ENCODE data around the gene INHBB. TPM values are rescaled to one million over a fixed set of nuclear protein-coding genes. Genes with fewer than 3 reads are reported as not detected.
"Not testable (repeated sequence)": the region's sequence is repeated elsewhere in the genome, so short reads cannot be mapped to it uniquely, and the experiment has no call there.

INHBB gene
- total RNA-seq, 1 donor from 2014 or later, result 0.50 TPM

GRCh38 chr2:120385355-120386127, 39.6 kb downstream of the INHBB start:
- DNase-seq (ENCODE audit: low read depth), result no peak
- H3K4me3 ChIP-seq (ENCODE audit: low read depth, low read length), result no peak overlapping the region

GRCh38 chr2:120388222-120389035, 42.5 kb downstream of the INHBB start:
- Histone ChIP-seq H3K4me3 (ENCODE audit: low read depth, low read length) (no peak overlapping the region), H3K36me3 (ENCODE audit: control insufficient read depth, insufficient read depth, low read length) (no peaks in the 10 kb centered on the region), H3K27me3 (ENCODE audit: control insufficient read depth, insufficient read depth, low read length) (peaks cover 15% of the 10 kb centered on the region)
- DNase-seq (ENCODE audit: low read depth), result no peak
- TF ChIP-seq CTCF (IDR thresholded peaks at IDR 0.05; ENCODE audit: insufficient read depth, low read length, poor library complexity, severe bottlenecking), result no peak

More at GRCh38 chr2:120385355-120386127, 39.6 kb downstream of the INHBB start:
- peaks cover 17% of the 10 kb centered on the region for H3K27me3 ChIP-seq (ENCODE audit: control insufficient read depth, insufficient read depth, low read length)
- no peak for TF ChIP-seq CTCF (IDR thresholded peaks at IDR 0.05; ENCODE audit: insufficient read depth, low read length, poor library complexity, severe bottlenecking)
- H3K36me3 ChIP-seq (ENCODE audit: control insufficient read depth, insufficient read depth, low read length), result no peaks in the 10 kb centered on the region

GRCh38 chr2:120389036-120389391, 43.1 kb downstream of the INHBB start:
- no peak for DNase-seq (ENCODE audit: low read depth)
- Histone ChIP-seq H3K36me3 (ENCODE audit: control insufficient read depth, insufficient read depth, low read length) (no peaks in the 10 kb centered on the region), H3K4me3 (ENCODE audit: low read depth, low read length) (no peak overlapping the region), H3K27me3 (ENCODE audit: control insufficient read depth, insufficient read depth, low read length) (peaks cover 15% of the 10 kb centered on the region)
- TF ChIP-seq CTCF (IDR thresholded peaks at IDR 0.05; ENCODE audit: insufficient read depth, low read length, poor library complexity, severe bottlenecking), result no peak

- no peak for TF ChIP-seq CTCF (IDR thresholded peaks at IDR 0.05; ENCODE audit: insufficient read depth, low read length, poor library complexity, severe bottlenecking)
- DNase-seq (ENCODE audit: low read depth), result no peak
- H3K27me3 ChIP-seq (ENCODE audit: control insufficient read depth, insufficient read depth, low read length), result peaks cover 15% of the 10 kb centered on the region
- H3K4me3 ChIP-seq (ENCODE audit: low read depth, low read length), result no peak overlapping the region
- no peaks in the 10 kb centered on the region for H3K36me3 ChIP-seq (ENCODE audit: control insufficient read depth, insufficient read depth, low read length)
These were observed 44.6 kb downstream of the INHBB start for GRCh38 chr2:120390381-120391055.

GRCh38 chr2:120391382-120391781, 45.4 kb downstream of the INHBB start:
- not testable (repeated sequence) for H3K36me3 ChIP-seq (ENCODE audit: control insufficient read depth, insufficient read depth, low read length); DNase-seq (ENCODE audit: low read depth); H3K4me3 ChIP-seq (ENCODE audit: low read depth, low read length)
- peaks cover 17% of the 10 kb centered on the region for H3K27me3 ChIP-seq (ENCODE audit: control insufficient read depth, insufficient read depth, low read length)

Data from kidney epithelial cell (primary cell).